Suprapubic skin (tissue), 4 donors: ENCODE results near the gene LRRC7.

ENCODE experiments used
- EP300 ChIP-seq: sonication (generic); formaldehyde crosslinking; IDR thresholded peaks from one replicate; pipeline ENCODE4 v1.6.1; 2017; ENCODE audit warnings: antibody characterized with exemption
- POLR2A ChIP-seq, 2 donors: fragments of 450-650 bp; IDR thresholded peaks; one replicate each; pipeline ENCODE4 v1.6.1; 2017; ENCODE audit warnings: antibody characterized with exemption in 2 of 2, mild to moderate bottlenecking in 2 of 2, moderate library complexity in 2 of 2
- POLR2AphosphoS5 ChIP-seq, 3 donors: sonication (generic); formaldehyde crosslinking; IDR thresholded peaks; one replicate each; pipeline ENCODE4 v1.6.1; 2017; ENCODE audit warnings: antibody characterized with exemption in 3 of 3
- TF ChIP-seq, protein P1 (sequence below), 2 donors: fragments of 200-600 bp in 1 of 2; fragments of 450-650 bp in 1 of 2; sonication (generic) in 1 of 2; IDR thresholded peaks; one replicate each; pipeline ENCODE4 v1.5.1; 2016 to 2019; ENCODE audit warnings: antibody characterized with exemption in 2 of 2, mild to moderate bottlenecking in 1 of 2, moderate library complexity in 1 of 2

DNA sequence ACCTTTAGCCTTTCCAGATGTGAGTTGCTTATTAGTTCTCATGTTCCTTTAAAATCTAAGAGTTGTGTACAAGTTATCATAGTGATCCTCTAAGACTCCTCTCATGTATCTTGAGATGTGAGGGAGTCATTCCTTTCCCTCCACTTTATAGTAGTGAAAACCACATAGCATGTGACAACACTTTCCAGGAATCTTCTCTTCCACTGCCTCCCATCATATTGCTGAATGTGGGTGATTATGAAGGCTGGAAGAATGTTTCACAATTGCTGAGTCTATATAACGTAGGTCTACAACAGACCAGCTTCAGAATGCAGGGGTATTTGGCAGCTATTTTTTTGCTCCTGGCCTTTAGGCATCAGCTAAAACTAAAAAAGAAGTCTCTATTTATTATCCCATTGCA is 44.7 kb upstream of the LRRC7 start:
- TF ChIP-seq, protein P1, sequence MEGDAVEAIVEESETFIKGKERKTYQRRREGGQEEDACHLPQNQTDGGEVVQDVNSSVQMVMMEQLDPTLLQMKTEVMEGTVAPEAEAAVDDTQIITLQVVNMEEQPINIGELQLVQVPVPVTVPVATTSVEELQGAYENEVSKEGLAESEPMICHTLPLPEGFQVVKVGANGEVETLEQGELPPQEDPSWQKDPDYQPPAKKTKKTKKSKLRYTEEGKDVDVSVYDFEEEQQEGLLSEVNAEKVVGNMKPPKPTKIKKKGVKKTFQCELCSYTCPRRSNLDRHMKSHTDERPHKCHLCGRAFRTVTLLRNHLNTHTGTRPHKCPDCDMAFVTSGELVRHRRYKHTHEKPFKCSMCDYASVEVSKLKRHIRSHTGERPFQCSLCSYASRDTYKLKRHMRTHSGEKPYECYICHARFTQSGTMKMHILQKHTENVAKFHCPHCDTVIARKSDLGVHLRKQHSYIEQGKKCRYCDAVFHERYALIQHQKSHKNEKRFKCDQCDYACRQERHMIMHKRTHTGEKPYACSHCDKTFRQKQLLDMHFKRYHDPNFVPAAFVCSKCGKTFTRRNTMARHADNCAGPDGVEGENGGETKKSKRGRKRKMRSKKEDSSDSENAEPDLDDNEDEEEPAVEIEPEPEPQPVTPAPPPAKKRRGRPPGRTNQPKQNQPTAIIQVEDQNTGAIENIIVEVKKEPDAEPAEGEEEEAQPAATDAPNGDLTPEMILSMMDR (IDR thresholded peaks at IDR 0.05): no peak
- no peak for TF ChIP-seq EP300
- no peak for TF ChIP-seq POLR2A (IDR thresholded peaks at IDR 0.05)
- no peak for TF ChIP-seq POLR2AphosphoS5 (IDR thresholded peaks at IDR 0.05)
